Measurements from ENCODE around the gene ZGPAT. TPM values are rescaled to one million over a fixed set of nuclear protein-coding genes. Genes with fewer than 3 reads are reported as not detected.
A peak's percentile ranks its signal among the peaks of the same experiment; 100 is the strongest.
"Not testable (repeated sequence)": the region's sequence is repeated elsewhere in the genome, so short reads cannot be mapped to it uniquely, and the experiment has no call there.

ZGPAT gene
- total RNA-seq, 1 donor from 2014 or later: 36.7 TPM

DNA sequence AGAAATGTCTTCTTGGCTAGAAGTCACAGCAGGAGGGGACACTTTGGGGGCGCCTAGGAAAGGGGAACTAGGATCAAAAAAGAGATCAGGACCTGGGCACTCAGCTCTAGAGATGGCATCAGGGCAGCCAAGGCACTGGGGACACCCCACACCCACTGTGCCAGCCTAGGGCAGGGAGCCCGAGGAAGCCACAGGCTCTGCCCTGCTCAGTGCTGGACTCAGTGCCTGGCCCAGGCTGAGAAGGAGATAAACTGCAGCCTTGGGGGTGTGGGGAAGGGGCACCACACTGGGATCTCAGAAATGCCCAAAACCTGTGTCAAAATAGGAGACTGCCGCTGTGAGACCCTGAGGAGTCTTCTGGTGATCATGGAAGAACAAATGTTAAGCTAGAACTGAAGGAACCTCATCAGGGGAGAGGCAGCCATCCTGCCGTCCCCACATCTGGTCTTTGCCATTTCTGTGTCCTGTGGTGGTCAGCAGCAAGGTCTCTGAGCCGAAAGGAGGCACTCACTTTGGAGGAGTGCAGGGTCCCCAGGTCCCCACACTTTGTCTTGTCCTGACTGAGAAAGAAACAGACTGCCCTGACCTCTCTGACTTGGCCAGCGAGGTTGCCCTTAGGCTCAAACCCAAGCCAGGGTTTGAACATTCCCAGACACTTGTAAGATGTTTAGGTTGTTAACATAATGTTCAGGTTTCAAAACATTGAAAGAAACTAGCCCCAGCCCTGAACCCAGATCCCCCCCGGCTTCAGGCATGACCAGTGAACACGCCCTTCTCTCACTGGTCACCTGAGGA lies 2.4 kb upstream of the ZGPAT start:
- Mint-ChIP-seq H3K36me3 (ENCODE audit: low read depth) (peaks cover 17% of the 10 kb centered on the region), H3K27me3 (ENCODE audit: insufficient read depth) (no peaks in the 10 kb centered on the region), H3K27ac (peak overlapping the region; percentile 40), H3K9me3 (no peaks in the 10 kb centered on the region), H3K4me3 (peak overlapping the region; percentile 94), H3K4me1 (ENCODE audit: low read depth) (peaks cover 19% of the 10 kb centered on the region)
- intact Hi-C loops (cut with micrococcal nuclease): loop anchor here (2.0 kb wide), 2 partner anchors 25 to 91 kb away; no protein-coding TSS in a partner anchor
- DNase-seq (ENCODE audit: low spot score): no peak

DNA sequence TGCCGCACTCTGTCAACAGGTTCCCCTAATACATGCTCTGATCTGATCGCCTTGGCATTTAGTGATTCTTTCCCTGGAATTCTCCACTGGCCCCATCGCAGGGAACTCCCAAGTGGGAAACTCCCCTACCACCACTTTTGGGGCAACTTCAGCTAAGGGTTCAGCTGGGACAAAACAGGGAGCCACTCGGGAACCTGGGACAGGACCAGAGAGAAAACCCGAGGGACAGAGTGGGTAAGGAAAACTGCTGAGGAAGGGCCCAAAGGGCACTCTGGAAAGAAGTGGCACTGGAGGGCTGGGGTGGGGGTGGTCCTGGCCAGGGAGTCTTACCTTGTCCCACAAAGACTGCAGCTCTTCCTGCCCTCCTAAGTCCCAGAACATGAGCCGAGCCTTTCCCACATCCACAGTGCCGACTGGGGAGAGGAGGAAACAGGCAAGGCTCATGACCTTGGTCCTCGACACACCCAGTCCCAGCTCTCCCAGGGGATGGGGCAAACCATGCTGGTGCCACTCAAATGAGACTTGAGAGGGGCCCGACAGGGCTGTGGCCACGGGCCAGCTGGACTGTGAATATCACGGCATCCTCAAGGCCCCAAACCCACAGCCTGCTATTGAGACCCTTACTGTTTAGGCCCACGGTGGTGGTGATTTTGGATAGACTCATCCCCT lies 1.7 kb upstream of the ZGPAT start:
- Mint-ChIP-seq H3K36me3 (ENCODE audit: low read depth) (peaks cover 24% of the 10 kb centered on the region), H3K9me3 (no peaks in the 10 kb centered on the region), H3K4me1 (ENCODE audit: low read depth) (peaks cover 23% of the 10 kb centered on the region), H3K4me3 (peak overlapping the region; percentile 94), H3K27me3 (ENCODE audit: insufficient read depth) (no peaks in the 10 kb centered on the region), H3K27ac (no peak overlapping the region)
- no peak for DNase-seq (ENCODE audit: low spot score)
- intact Hi-C loops (cut with micrococcal nuclease): loop anchor here (2.0 kb wide), 2 partner anchors 25 to 91 kb away; no protein-coding TSS in a partner anchor

DNA sequence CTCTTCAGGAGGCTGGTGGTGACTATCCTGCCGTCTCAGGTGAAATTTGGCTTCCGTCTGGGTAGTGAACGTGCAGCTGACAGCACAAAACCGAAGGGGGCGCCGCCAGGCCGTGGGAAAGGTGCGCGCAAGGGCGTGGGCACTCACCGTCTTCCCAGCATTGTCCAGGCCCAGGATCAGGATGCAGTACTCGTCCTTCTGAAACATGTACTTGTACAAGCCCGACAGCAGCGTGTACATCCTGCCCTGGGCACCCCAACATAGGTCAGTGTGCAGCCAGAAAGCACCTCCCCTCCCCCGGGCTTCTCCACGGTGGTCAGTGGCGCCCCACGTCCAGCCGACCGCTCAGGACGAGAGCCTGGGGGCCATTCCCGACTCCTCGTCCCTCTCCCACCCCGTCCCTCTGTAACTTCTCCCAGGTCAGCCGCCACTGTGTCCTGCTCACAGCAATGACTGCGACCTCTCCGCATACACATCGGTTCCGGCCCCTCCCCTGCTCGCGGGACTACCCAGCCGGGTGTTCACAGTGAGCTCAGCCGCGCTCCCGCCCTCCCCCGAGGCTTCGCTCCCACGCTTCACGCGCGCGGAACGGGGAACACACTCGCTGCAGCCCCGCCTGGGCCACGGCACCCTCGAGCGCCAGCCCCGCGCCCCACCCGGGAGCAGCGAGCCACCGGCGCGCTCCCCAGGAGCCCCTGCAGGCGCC lies 834 bp upstream of the ZGPAT start:
- peak overlapping the region; percentile 94 for H3K4me3 Mint-ChIP-seq
- intact Hi-C loops (cut with micrococcal nuclease): loop anchor here (1.0 to 2.0 kb wide), 8 partner anchors 24 to 356 kb away; partner anchors contain the start of genes RTEL1, TCEA2, TPD52L2 and UCKL1

DNA sequence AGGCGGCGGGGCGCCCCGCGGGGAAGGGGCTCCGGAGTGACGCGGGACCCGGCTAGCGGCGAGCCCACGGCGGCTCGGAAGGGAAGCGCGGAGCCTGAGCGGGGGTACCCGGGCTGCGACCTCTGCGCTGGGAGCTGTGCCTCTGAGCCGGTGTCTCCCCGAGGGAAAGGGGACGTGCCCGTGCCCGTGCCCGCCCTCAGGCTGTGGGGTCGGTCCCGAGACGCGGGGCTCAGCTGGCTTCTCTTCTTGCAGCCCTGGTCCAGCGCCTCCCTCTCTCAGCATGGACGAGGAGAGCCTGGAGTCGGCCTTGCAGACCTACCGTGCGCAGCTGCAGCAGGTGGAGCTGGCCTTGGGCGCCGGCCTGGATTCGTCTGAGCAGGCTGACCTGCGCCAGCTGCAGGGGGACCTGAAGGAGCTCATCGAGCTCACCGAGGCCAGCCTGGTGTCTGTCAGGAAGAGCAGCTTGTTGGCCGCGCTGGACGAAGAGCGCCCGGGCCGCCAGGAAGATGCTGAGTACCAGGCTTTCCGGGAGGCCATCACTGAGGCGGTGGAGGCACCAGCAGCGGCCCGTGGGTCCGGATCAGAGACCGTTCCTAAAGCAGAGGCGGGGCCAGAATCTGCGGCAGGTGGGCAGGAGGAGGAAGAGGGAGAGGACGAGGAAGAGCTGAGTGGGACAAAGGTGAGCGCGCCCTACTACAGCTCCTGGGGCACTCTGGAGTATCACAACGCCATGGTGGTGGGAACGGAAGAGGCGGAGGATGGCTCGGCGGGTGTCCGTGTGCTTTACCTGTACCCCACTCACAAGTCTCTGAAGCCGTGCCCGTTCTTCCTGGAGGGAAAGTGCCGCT lies 686 bp downstream of the ZGPAT start:
- no peaks in the 10 kb centered on the region for H3K27me3 Mint-ChIP-seq (ENCODE audit: insufficient read depth)
- peaks cover 34% of the 10 kb centered on the region for H3K4me1 Mint-ChIP-seq (ENCODE audit: low read depth)
- peak overlapping the region; percentile 68 for H3K27ac Mint-ChIP-seq
- no peak for DNase-seq (ENCODE audit: low spot score)
- H3K36me3 Mint-ChIP-seq (ENCODE audit: low read depth): peaks cover 40% of the 10 kb centered on the region
- no peaks in the 10 kb centered on the region for H3K9me3 Mint-ChIP-seq
- intact Hi-C loops (cut with micrococcal nuclease): loop anchor here (2.0 kb wide), 1 partner anchor 172 kb away; the partner anchor contains the start of gene PTK6
- H3K4me3 Mint-ChIP-seq: peak overlapping the region; percentile 86

More for the DNA sequence above, 834 bp upstream of the ZGPAT start:
- DNase-seq (ENCODE audit: low spot score): peak; percentile 49
- peaks cover 33% of the 10 kb centered on the region for H3K36me3 Mint-ChIP-seq (ENCODE audit: low read depth)
- H3K4me1 Mint-ChIP-seq (ENCODE audit: low read depth): peaks cover 24% of the 10 kb centered on the region
- peak overlapping the region; percentile 86 for H3K27ac Mint-ChIP-seq
- H3K27me3 Mint-ChIP-seq (ENCODE audit: insufficient read depth): no peaks in the 10 kb centered on the region
- no peaks in the 10 kb centered on the region for H3K9me3 Mint-ChIP-seq

DNA sequence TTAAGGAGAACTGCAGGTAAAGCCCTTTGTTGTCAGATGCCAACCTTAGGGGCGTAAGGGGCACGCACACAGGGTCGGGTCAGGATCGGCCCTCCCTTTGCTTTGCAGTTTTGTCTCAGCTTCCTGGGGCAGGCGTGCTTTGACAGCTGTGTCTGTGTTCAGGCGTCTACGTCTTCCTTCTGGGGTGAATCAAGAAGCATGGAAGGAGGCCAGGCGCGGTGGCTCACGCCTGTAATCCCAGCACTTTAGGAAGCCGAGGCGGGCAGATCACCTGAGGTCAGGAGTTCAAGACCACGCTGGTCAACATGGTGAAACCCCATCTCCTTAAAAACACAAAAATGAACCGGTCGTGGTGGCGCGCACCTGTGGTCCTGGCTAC lies 1.3 kb downstream of the ZGPAT start:
- Mint-ChIP-seq H3K27ac (no peak overlapping the region), H3K4me1 (ENCODE audit: low read depth) (peaks cover 34% of the 10 kb centered on the region), H3K27me3 (ENCODE audit: insufficient read depth) (no peaks in the 10 kb centered on the region)

DNA sequence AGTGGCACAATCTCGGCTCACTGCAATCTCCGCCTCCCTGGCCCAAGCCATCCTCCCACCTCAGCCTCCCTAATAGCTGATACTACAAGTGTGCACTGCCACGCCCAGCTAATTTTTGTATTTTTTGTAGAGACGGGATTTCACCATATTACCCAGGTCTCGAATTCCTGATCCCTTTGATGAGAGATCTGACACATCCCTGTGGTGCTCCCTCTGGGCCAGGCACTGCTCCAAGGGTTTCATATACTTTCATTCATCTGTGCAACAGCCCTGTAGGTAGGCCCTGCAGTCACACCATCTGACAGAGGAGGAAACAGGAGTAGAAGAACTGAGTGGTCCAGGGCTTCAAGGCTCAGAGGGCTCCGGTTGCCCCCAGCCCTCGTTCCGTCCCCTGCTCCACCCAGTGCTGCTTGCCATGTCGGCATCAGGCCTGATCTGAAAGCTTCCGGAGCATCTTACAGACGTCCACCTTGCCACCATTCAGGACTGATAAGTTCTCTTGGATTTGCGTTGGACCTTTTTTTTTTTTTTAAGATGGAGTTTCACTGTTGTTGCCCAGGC lies 3.3 kb downstream of the ZGPAT start:
- Mint-ChIP-seq H3K27ac (no peak overlapping the region), H3K9me3 (peaks cover 2% of the 10 kb centered on the region), H3K4me3 (peak overlapping the region; percentile 71), H3K36me3 (ENCODE audit: low read depth) (peaks cover 54% of the 10 kb centered on the region), H3K4me1 (ENCODE audit: low read depth) (peaks cover 34% of the 10 kb centered on the region), H3K27me3 (ENCODE audit: insufficient read depth) (no peaks in the 10 kb centered on the region)
- DNase-seq (ENCODE audit: low spot score): no peak
- intact Hi-C loops (cut with micrococcal nuclease): no loop called here

More for the DNA sequence above, 1.3 kb downstream of the ZGPAT start:
- Mint-ChIP-seq H3K36me3 (ENCODE audit: low read depth) (peaks cover 43% of the 10 kb centered on the region), H3K9me3 (no peaks in the 10 kb centered on the region), H3K4me3 (peak overlapping the region; percentile 86)
- intact Hi-C loops (cut with micrococcal nuclease): loop anchor here (2.0 kb wide), 1 partner anchor 172 kb away; the partner anchor contains the start of gene PTK6
- DNase-seq (ENCODE audit: low spot score): no peak

DNA sequence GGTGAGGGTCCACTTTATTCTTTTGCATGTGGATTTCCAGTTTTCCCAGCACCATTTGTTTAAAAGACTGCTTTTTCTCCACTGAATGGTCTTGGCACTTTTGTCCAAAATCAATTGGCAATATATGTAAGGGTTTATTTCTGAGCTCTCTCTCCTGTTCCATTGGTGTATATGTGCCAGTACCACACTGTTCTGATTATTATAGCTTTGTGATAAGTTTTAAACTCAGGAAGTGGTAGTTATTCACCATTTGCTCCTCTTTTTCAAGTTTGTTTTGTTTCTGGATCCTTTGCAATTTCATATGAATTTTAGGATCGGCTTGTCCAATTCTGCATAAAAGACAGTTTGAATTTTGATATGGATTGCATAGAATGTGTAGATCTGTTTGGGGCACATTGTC lies 4.4 kb downstream of the ZGPAT start:
- Mint-ChIP-seq H3K27me3 (ENCODE audit: insufficient read depth) (no peaks in the 10 kb centered on the region), H3K9me3 (peaks cover 4% of the 10 kb centered on the region), H3K4me3 (no peak overlapping the region), H3K4me1 (ENCODE audit: low read depth) (peaks cover 26% of the 10 kb centered on the region), H3K27ac (no peak overlapping the region), H3K36me3 (ENCODE audit: low read depth) (peaks cover 58% of the 10 kb centered on the region)
- intact Hi-C loops (cut with micrococcal nuclease): no loop called here
- DNase-seq (ENCODE audit: low spot score): no peak

DNA sequence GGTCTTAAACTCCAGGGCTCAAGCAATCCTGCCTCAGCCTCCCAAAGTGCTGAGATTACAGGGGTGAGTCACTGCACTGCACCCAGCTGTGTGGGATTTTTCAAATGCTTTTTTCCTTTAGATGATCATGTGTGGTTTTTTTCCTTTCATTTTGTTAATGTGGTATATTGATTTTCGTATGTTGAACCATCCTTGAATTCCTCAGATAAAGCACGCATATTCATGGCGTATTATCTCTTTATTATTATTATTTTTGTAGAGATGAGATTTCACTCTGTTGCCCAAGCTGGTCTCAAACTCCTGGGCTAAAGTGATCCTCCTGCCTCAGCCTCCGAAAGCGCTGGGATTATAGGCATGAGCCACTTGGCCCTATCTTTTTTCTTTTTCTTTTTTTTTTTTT lies 7.0 kb downstream of the ZGPAT start:
- peaks cover 70% of the 10 kb centered on the region for H3K36me3 Mint-ChIP-seq (ENCODE audit: low read depth)
- H3K27ac Mint-ChIP-seq: no peak overlapping the region
- H3K4me3 Mint-ChIP-seq: no peak overlapping the region
- no peaks in the 10 kb centered on the region for H3K27me3 Mint-ChIP-seq (ENCODE audit: insufficient read depth)
- H3K9me3 Mint-ChIP-seq: peaks cover 11% of the 10 kb centered on the region
- H3K4me1 Mint-ChIP-seq (ENCODE audit: low read depth): peaks cover 24% of the 10 kb centered on the region
- no peak for DNase-seq (ENCODE audit: low spot score)
- intact Hi-C loops (cut with micrococcal nuclease): no loop called here

DNA sequence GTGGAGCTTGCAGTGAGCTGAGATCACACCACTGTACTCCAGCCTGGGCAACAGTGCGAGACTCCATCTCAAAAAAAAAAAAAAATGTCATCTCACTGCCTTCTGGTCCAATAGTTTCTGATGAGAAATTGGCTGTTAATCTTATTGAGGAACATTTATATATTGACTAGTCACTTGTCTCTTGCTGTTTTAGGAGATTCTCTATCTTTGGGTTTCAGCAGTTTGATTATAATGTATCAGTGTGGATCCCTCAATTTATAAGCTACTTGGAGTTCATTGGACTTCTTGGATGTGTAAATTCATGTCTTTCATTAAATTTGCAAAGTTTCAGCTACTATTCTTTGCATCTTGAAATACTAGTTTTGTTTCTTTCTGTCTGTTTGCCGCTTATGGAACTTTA lies 11.2 kb downstream of the ZGPAT start:
- Mint-ChIP-seq H3K9me3 (peaks cover 11% of the 10 kb centered on the region), H3K27me3 (ENCODE audit: insufficient read depth) (no peaks in the 10 kb centered on the region)
- intact Hi-C loops (cut with micrococcal nuclease): no loop called here

DNA sequence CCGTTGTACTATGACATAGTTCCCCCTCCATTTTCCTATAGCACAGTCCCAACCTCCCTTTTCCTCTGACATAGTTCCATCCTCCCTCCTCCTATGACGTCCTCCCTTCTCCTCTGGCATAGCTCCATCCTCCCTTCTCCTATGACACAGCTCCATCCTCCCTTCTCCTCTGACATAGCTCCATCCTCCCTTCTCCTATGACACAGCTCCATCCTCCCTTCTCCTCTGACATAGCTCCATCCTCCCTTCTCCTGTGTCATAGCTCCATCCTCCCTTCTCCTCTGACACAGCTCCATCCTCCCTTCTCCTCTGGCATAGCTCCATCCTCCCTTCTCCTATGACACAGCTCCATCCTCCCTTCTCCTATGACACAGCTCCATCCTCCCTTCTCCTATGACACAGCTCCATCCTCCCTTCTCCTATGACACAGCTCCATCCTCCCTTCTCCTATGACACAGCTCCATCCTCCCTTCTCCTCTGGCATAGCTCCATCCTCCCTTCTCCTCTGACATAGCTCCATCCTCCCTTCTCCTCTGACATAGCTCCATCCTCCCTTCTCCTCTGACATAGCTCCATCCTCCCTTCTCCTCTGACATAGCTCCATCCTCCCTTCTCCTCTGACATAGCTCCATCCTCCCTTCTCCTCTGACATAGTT lies 15.3 kb downstream of the ZGPAT start:
- H3K4me3 Mint-ChIP-seq; H3K27me3 Mint-ChIP-seq (ENCODE audit: insufficient read depth); DNase-seq (ENCODE audit: low spot score); intact Hi-C loops (cut with micrococcal nuclease); H3K27ac Mint-ChIP-seq: not testable (repeated sequence)
- Mint-ChIP-seq H3K9me3 (peaks cover 16% of the 10 kb centered on the region), H3K36me3 (ENCODE audit: low read depth) (peaks cover 46% of the 10 kb centered on the region), H3K4me1 (ENCODE audit: low read depth) (peaks cover 28% of the 10 kb centered on the region)

More for the DNA sequence above, 11.2 kb downstream of the ZGPAT start:
- H3K4me1 Mint-ChIP-seq (ENCODE audit: low read depth): peaks cover 15% of the 10 kb centered on the region
- H3K36me3 Mint-ChIP-seq (ENCODE audit: low read depth): peaks cover 57% of the 10 kb centered on the region
- no peak overlapping the region for H3K27ac Mint-ChIP-seq
- no peak for DNase-seq (ENCODE audit: low spot score)
- H3K4me3 Mint-ChIP-seq: no peak overlapping the region

DNA sequence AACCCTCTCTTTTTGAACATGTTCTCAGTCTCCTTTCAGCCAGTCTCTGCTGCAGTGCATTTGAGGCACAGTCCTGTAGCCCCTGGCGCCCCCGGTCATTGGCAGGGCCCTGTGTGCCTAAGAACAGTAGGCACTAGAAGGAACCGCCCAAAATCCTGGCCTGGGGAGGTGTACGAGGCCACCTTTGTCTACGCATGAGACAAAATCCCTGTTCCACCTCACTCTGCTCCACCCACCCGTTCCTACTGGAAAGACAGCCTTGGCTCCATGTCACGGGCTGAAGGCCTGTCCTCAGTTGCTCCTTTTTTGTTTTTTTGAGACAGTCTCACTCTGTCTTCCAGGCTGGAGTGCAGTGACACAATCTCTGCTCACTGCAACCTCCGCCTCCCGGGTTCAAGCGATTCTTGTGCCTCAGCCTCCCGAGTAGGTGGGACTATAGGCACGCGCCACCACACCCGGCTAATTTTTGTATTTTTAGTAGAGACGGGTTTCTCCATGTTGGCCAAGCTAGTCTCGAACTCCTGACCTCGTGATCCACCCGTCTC lies 22.4 kb downstream of the ZGPAT start:
- H3K27me3 Mint-ChIP-seq (ENCODE audit: insufficient read depth); DNase-seq (ENCODE audit: low spot score); H3K9me3 Mint-ChIP-seq: not testable (repeated sequence)
- peaks cover 31% of the 10 kb centered on the region for H3K36me3 Mint-ChIP-seq (ENCODE audit: low read depth)
- H3K27ac Mint-ChIP-seq: peak overlapping the region; percentile 45
- H3K4me3 Mint-ChIP-seq: peak overlapping the region; percentile 28
- H3K4me1 Mint-ChIP-seq (ENCODE audit: low read depth): peaks cover 37% of the 10 kb centered on the region
- intact Hi-C loops (cut with micrococcal nuclease): loop anchor here (2.0 to 10.0 kb wide), 4 partner anchors 23 to 245 kb away; partner anchors contain the start of genes ARFRP1, SAMD10 and TPD52L2

All from activated T-helper 1 cell treated with anti-CD3 and anti-CD28 coated beads, Interleukin-12 subunit alpha, Interleukin-12 subunit beta, Interleukin-2, Interleukin-4 antibody, amounts not matched to agents 30 ng/mL and 10 ng/mL and 1 ng/mL, durations not matched to agents 14 hours and 24 hours and 36 hours (primary cell).